Measurements from ENCODE around the gene ZNF460. TPM values are rescaled to one million over a fixed set of nuclear protein-coding genes. Genes with fewer than 3 reads are reported as not detected.

The ZNF460 gene
- total and polyA plus RNA-seq, 2 experiments from 2014 or later, result 5.9 to 77.4 TPM

- Histone ChIP-seq H2AFZ (no peak overlapping the region), H3K4me2 (peak overlapping the region; percentile 84), H4K20me1 (ENCODE audit: insufficient read depth, poor library complexity, severe bottlenecking) (no peaks in the 10 kb centered on the region), H3K36me3 (replicated peaks; ENCODE audit: insufficient read depth, low read depth) (no peaks in the 10 kb centered on the region), H3K4me3 (peak overlapping the region; percentile 56), H3K27me3 (peaks cover 15% of the 10 kb centered on the region), H3K4me1 (ENCODE audit: insufficient read depth) (peaks cover 9% of the 10 kb centered on the region), H3K9me3 (ENCODE audit: low read depth) (no peaks in the 10 kb centered on the region), H3K27ac (no peak overlapping the region), H3K9me2 (replicated peaks; ENCODE audit: insufficient read depth) (no peaks in the 10 kb centered on the region), H3K79me2 (peaks cover 26% of the 10 kb centered on the region)
- TF ChIP-seq, protein P1, sequence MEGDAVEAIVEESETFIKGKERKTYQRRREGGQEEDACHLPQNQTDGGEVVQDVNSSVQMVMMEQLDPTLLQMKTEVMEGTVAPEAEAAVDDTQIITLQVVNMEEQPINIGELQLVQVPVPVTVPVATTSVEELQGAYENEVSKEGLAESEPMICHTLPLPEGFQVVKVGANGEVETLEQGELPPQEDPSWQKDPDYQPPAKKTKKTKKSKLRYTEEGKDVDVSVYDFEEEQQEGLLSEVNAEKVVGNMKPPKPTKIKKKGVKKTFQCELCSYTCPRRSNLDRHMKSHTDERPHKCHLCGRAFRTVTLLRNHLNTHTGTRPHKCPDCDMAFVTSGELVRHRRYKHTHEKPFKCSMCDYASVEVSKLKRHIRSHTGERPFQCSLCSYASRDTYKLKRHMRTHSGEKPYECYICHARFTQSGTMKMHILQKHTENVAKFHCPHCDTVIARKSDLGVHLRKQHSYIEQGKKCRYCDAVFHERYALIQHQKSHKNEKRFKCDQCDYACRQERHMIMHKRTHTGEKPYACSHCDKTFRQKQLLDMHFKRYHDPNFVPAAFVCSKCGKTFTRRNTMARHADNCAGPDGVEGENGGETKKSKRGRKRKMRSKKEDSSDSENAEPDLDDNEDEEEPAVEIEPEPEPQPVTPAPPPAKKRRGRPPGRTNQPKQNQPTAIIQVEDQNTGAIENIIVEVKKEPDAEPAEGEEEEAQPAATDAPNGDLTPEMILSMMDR (IDR thresholded peaks at IDR 0.05; ENCODE audit: poor library complexity), result no peak
- TF ChIP-seq EZH2phosphoT487 (IDR thresholded peaks at IDR 0.05; ENCODE audit: low read depth, severe bottlenecking, unreplicated experiment) (no peak), EZH2 (IDR thresholded peaks at IDR 0.05; ENCODE audit: borderline replicate concordance) (no peak)
- 89% methylated on average over 3 of the region's 3 CpGs for WGBS (ENCODE audit: low lambda C conversion rate, missing lambda C conversion rate)
- no peak for DNase-seq (ENCODE audit: low spot score)
Measured at GRCh38 chr19:57321751-57322150, 41.5 kb downstream of the ZNF460 start.

GRCh38 chr19:57324992-57325391 lies 44.7 kb downstream of the ZNF460 start:
- H3K36me3 ChIP-seq (replicated peaks; ENCODE audit: insufficient read depth, low read depth), result no peaks in the 10 kb centered on the region

GRCh38 chr19:57327993-57328392 lies 47.7 kb downstream of the ZNF460 start:
- no peak for TF ChIP-seq EZH2phosphoT487 (IDR thresholded peaks at IDR 0.05; ENCODE audit: low read depth, severe bottlenecking, unreplicated experiment)
- no peak for TF ChIP-seq EZH2 (IDR thresholded peaks at IDR 0.05; ENCODE audit: borderline replicate concordance)
- TF ChIP-seq, protein P1 (IDR thresholded peaks at IDR 0.05; ENCODE audit: poor library complexity), result no peak
- WGBS (ENCODE audit: low lambda C conversion rate, missing lambda C conversion rate), result 97% methylated on average over 8 of the region's 8 CpGs
- Histone ChIP-seq H3K4me3 (no peak overlapping the region), H3K79me2 (no peaks in the 10 kb centered on the region), H3K9me2 (replicated peaks; ENCODE audit: insufficient read depth) (no peaks in the 10 kb centered on the region), H2AFZ (no peak overlapping the region), H3K4me2 (no peak overlapping the region), H3K27ac (no peak overlapping the region), H3K9me3 (ENCODE audit: low read depth) (no peaks in the 10 kb centered on the region), H3K27me3 (no peaks in the 10 kb centered on the region), H3K4me1 (ENCODE audit: insufficient read depth) (no peaks in the 10 kb centered on the region), H4K20me1 (ENCODE audit: insufficient read depth, poor library complexity, severe bottlenecking) (no peaks in the 10 kb centered on the region), H3K36me3 (replicated peaks; ENCODE audit: insufficient read depth, low read depth) (no peaks in the 10 kb centered on the region)
- no peak for DNase-seq (ENCODE audit: low spot score)

More at GRCh38 chr19:57324992-57325391, 44.7 kb downstream of the ZNF460 start:
- peaks cover 9% of the 10 kb centered on the region for H3K4me1 ChIP-seq (ENCODE audit: insufficient read depth)
- H3K9me3 ChIP-seq (ENCODE audit: low read depth), result no peaks in the 10 kb centered on the region
- no peak for TF ChIP-seq EZH2 (IDR thresholded peaks at IDR 0.05; ENCODE audit: borderline replicate concordance)
- TF ChIP-seq EZH2phosphoT487 (IDR thresholded peaks at IDR 0.05; ENCODE audit: low read depth, severe bottlenecking, unreplicated experiment), result no peak
- TF ChIP-seq, protein P1 (IDR thresholded peaks at IDR 0.05; ENCODE audit: poor library complexity), result no peak
- H3K79me2 ChIP-seq, result peaks cover 26% of the 10 kb centered on the region
- no peak overlapping the region for H3K4me2 ChIP-seq
- no peak overlapping the region for H3K27ac ChIP-seq
- H3K9me2 ChIP-seq (replicated peaks; ENCODE audit: insufficient read depth), result no peaks in the 10 kb centered on the region
- no peak overlapping the region for H2AFZ ChIP-seq
- H3K4me3 ChIP-seq, result no peak overlapping the region
- DNase-seq (ENCODE audit: low spot score), result no peak
- H3K27me3 ChIP-seq, result no peaks in the 10 kb centered on the region
- H4K20me1 ChIP-seq (ENCODE audit: insufficient read depth, poor library complexity, severe bottlenecking), result no peaks in the 10 kb centered on the region

- TF ChIP-seq, protein P1 (IDR thresholded peaks at IDR 0.05; ENCODE audit: poor library complexity), result no peak
- TF ChIP-seq EZH2phosphoT487 (IDR thresholded peaks at IDR 0.05; ENCODE audit: low read depth, severe bottlenecking, unreplicated experiment), result no peak
- no peak for TF ChIP-seq EZH2 (IDR thresholded peaks at IDR 0.05; ENCODE audit: borderline replicate concordance)
- Histone ChIP-seq H2AFZ (no peak overlapping the region), H3K27ac (peak overlapping the region; percentile 43), H3K36me3 (replicated peaks; ENCODE audit: insufficient read depth, low read depth) (no peaks in the 10 kb centered on the region), H3K4me1 (ENCODE audit: insufficient read depth) (no peaks in the 10 kb centered on the region), H3K27me3 (no peaks in the 10 kb centered on the region), H3K9me2 (replicated peaks; ENCODE audit: insufficient read depth) (no peaks in the 10 kb centered on the region), H3K4me2 (no peak overlapping the region), H3K79me2 (no peaks in the 10 kb centered on the region), H4K20me1 (ENCODE audit: insufficient read depth, poor library complexity, severe bottlenecking) (no peaks in the 10 kb centered on the region), H3K4me3 (no peak overlapping the region), H3K9me3 (ENCODE audit: low read depth) (no peaks in the 10 kb centered on the region)
- peak; percentile 51 for DNase-seq (ENCODE audit: low spot score)
- WGBS (ENCODE audit: low lambda C conversion rate, missing lambda C conversion rate), result 68% methylated on average over 4 of the region's 4 CpGs
Measured at GRCh38 chr19:57334191-57334590, 53.9 kb downstream of the ZNF460 start.

All from hepatocyte (in vitro differentiated cells).